ENCODE results near the gene SLC30A5.
"Not testable (repeated sequence)": the region's sequence is repeated elsewhere in the genome, so short reads cannot be mapped to it uniquely, and the experiment has no call there.

The SLC30A5 gene

DNA sequence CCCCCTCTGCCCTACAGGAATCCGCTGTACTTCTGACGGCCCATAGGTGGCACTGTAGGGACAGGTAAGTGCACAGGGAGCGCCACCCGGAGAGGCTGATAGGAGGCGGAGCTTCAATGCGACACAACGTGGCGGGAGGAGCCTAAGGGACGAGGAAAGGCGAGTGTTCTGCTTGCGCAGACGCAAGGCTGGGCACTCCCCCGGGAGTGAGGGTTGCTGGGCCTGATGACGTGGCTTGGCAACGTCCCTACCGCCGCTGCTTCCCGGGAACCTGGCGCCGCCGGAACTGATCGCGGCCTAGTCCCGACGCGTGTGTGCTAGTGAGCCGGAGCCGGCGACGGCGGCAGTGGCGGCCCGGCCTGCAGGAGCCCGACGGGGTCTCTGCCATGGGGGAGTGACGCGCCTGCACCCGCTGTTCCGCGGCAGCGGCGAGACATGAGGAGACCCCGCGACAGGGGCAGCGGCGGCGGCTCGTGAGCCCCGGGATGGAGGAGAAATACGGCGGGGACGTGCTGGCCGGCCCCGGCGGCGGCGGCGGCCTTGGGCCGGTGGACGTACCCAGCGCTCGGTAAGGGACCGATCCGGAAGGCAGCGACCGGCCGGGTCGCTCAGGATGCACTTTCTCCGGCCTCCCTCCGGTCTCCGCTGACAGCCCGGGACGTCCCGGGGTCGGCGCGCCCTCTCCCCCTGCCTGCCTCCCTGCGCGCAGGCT, at the start of gene SLC30A5:
Gene SLC30A5 (plus strand): TSS at position 244 of the 712 bp plus-strand sequence. CDS start 242 bp downstream, at position 486.
- in situ Hi-C loops (cut with HindIII; ENCODE audit: low sequenced_read_pairs): no loop called here

DNA sequence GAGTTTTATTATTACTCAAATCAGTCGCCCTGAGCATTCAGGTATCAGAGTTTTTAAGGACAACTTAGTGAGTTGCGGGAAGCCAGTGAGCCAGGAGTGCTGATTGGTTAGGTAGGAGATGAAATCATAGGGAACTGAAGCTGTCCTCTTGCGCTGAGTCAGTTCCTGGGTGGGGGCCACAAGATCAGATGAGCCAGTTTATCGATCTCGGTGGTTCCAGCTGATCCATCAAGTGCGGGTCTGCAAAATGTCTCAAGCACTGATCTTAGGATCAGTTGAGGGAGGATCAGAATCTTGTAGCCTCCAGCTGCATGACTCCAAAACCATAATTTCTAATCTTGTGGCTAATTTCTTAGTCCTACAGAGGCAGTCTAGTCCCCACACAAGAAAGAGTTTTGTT, 48.6 kb upstream of the SLC30A5 start:
- in situ Hi-C loops (cut with HindIII; ENCODE audit: low sequenced_read_pairs): not testable (repeated sequence)

DNA sequence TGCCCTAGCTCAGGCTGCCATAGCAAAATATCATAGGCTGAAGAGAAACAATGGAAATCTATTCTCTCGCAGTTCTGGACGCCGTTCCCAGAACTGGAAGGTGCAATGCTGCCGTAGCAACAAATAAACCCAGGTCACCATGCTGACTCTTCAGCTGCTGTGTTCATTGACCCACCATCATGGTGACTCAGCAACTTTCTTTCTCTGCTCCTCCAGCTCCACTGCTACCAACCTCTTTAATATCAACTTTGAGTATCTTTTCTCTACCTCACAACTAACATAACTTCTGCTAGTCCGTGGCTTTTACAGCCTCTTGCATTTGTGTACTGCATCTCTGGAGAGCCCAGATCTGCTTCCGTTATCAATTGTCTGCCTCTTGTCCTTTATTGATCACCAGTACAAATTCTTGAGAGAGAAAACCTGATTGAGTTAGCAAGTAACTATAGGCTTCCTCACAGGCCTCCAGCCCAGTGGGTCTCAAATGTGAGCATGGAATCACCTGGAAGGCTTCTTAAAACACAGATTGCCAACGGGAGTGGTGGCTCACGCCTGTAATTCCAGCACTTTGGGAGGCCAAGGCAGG, 47.3 kb upstream of the SLC30A5 start:
- in situ Hi-C loops (cut with HindIII; ENCODE audit: low sequenced_read_pairs): no loop called here

DNA sequence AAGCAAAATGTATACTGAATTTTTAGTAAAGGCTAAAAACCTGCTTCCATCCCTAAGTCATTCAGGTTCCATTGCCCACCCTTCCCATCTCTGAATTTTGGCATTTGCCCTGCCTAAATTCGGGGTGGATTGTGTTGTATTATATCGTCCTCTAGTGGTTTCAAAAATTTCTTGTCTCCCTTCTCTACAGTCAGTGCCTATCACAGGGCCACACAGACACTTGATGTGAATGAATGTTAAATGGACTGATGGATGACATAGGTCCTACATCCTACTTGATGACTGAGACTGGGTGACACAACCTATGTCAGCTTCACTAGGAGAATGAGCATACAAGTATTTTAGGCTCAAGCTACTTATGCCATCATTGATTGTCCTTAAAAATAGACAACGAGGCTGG, 45.6 kb upstream of the SLC30A5 start:
- in situ Hi-C loops (cut with HindIII; ENCODE audit: low sequenced_read_pairs): no loop called here

DNA sequence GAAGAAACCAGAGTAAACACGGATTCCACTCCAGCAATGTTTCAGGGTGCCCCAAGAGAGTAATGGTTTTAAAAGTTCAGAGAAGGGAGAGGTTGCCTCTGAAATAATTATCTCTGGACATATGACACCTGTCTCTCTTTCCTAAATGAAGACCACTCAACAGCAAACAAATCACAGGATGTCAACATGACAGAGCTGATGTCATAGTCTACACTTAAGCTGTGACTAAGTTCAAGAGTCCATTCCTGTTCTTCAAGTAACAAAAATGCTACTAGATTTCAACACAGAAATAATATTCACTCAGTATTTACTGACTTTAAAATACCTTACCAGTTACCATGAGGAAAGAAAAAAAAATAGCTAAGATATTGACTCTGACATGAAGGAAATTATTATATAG, 44.7 kb upstream of the SLC30A5 start:
- in situ Hi-C loops (cut with HindIII; ENCODE audit: low sequenced_read_pairs): no loop called here

DNA sequence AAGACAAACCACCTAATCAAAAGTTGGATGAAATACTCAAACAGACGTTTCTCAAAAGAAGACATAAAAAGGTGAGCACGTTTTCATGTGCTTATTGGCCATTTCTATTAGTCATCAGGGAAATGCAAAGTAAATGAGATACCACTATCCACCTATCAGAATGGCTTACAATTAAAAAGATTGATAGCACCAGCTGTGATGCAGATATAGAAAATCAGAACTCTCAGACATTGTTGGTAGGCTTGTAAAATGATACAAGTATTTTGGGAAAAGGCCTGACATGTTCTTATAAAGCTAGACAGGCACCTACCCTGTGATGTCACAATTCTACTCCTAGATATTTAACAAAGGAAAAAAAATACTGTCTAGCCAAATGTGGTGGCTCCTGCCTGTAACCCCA, 44.0 kb upstream of the SLC30A5 start:
- in situ Hi-C loops (cut with HindIII; ENCODE audit: low sequenced_read_pairs): no loop called here

DNA sequence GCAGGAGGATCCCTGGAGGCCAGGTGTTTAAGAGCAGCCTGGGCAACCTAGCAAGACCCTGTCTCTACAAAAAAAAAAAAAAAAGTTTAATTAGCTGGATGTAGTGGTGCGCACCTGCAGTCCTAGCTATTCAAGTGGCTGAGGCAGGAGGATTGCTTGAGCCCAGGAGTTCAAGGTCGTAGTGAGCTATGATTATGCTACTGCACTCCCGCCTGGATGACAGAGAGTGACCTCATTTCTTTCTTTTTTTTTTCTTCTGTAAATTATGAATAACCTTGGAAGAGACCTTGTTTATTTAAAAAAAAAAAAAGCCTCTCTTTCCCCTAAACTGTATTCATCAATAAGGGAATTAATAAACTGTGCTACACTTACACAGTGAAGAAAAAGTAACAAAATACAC, 43.6 kb upstream of the SLC30A5 start:
- in situ Hi-C loops (cut with HindIII; ENCODE audit: low sequenced_read_pairs): no loop called here

DNA sequence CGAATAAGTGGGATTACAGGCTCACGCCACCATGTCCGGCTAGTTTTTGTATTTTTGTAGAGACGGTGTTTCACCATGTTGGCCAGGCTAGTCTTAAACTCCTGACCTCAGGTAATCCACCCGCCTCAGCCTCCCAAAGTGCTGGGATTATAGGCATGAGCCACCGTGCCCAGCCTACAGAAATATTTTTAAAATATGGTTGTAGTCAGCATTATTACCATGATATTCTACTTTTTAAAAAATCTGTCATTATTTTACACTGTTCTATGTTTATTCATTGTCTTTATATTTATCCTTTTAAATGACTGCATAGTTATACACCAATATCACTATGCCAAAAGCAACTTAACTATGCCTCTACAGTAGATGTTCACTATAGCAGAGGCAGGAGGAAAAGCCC, 41.6 kb upstream of the SLC30A5 start:
- in situ Hi-C loops (cut with HindIII; ENCODE audit: low sequenced_read_pairs): no loop called here

DNA sequence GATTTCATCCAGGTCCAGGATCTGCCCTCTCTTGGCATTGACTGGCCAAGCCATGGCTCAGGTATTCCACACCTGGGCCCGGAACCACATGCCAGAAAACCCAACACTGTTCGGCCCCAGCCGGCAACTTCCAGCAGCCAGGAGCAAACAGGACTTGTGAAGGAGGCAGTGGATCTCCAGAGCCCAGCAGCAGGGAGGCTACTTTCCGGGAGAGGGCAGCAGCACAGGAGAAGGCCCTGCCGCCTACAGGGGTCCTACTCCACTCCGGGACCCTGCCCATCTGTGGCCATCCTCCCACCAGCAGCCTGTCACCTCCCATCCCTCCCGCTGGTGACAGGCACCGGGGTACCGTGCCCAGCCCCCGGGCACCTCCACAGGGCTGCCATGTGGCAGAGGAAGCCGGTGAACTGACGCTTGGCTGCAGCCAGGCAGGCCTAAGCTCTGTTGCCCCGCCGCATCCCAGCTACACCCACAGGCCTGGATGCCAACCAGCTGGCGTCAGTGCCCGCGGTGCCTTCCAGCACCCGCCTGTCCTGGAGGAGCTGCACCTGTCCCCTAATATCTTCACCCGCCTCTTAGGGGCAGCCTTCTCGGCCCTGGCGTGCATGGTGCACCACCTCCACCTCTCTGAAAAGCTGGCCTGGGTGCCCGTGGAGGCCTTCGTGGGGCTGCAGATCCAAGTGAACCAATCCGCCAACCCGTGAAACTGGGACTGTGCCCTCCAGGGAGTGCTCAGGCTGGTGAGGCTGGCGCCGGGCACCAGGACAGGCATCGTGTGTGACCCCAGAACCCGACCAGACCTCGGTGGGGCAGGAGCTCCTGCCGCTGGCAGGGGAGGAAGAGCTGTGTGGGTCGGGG, 18.9 kb upstream of the SLC30A5 start:
- in situ Hi-C loops (cut with HindIII; ENCODE audit: low sequenced_read_pairs): no loop called here

DNA sequence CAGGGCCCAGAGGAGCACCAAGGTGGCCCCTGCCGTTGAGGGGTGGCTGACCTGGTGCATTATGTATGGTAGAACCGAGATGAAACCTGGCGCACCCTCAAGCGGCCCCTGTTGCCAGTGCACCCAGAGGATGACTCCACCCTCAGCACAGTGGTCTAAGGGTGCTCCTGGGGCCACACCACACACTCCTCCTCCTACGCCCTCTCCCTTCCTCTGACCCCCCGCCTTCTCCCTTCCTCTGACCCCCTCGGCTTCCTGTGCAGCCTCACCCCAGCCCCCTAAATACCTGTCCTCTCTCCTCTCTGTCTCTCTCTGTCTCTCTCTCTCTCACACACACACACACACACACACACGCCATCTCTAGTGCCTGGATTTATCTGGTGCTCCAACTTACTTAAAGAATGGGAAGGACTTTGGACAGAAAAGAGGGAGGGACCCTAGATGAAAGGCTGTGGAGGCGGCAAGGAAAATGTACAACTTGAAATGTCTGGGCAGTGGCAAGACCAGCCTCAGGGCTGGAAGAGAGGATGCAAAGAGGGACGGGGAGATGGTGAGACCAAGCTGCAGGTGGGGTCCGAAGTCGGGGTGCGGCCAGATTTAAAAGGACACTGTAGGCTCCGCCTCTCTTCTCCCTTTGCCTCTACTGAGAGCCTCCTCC, 18.2 kb upstream of the SLC30A5 start:
- in situ Hi-C loops (cut with HindIII; ENCODE audit: low sequenced_read_pairs): no loop called here

DNA sequence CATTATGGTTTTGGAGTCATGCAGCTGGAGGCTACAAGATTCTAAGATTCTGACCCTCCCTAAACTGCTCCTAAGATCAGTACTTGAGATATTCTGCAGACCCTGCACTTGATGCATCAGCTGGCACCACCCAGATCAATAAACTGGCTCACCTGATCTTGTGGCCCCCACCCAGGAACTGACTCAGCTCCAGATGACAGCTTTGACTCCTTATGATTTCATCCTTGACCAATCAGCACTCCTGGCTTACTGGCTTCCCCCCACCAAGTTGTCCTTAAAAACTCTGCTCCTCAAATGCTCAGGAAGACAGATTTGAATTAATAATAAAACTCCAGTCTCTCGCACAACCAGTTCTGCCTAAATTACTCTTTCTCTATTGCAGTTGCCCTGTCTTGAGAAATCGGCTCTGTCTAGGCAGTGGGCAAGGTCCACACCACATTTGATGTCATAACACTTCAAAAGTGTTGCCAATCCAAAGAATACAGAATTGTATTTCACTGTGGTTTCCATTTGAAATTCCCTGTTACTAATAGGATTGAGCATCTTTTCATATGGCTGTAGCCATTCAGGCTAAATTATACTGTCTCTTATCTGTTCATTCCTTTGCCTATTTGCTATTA, 14.8 kb upstream of the SLC30A5 start:
- in situ Hi-C loops (cut with HindIII; ENCODE audit: low sequenced_read_pairs): no loop called here

DNA sequence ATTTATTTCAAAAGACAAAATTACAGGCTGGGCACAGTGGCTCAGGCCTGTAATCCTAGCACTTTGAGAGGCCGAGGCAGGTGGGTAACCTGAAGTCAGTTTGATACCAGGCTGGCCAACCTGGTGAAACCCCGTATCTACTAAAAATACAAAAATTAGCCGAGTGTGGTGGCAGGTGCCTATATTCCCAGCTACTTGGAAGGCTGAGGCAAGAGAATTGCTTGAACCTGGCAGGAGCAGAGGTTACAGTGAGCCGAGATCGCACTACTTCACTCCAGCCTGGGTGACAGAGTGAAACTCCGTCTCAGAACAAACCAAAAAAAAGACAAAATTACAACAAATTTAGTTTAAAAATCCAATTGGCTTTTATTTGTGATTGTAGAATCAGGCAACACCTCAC, 14.3 kb upstream of the SLC30A5 start:
- in situ Hi-C loops (cut with HindIII; ENCODE audit: low sequenced_read_pairs): no loop called here

DNA sequence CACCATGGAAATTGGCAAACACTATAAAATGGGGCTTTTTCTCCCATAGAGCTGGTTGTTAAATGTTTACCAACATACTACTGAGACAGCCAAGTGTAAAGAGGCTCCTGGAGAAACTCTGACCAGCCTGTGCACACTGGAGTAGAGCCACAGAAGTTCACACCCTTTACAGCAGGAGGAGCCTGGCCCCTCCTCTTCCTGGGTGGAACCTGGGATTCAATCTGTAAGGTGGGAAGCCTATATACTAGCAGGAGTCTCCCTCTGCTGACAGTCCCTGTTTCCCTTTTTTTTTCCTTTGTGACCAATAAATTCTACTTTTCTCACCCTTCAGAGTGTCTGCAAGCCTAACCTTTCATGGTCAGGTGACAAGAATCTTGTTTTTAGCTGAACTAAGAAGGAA, 10.4 kb upstream of the SLC30A5 start:
- in situ Hi-C loops (cut with HindIII; ENCODE audit: low sequenced_read_pairs): no loop called here

DNA sequence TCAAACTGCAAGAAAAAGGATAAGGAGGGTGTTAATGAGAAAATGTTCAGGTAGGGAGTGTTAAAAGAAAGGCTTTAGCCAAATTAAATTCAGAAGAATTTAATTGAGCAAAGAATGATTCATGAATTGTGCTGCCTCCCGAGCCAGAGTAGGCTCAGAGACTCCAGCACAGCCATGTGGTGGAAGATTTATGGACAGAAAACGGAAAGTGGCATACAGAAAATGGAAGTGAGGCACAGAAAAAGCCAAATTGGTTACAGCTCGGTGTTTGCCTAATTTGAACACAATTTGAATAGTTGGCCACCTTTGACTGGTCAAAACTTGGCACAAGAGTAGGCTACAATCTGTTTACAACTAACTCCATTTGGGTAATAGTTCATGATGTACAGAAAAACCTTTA, 9.6 kb upstream of the SLC30A5 start:
- in situ Hi-C loops (cut with HindIII; ENCODE audit: low sequenced_read_pairs): no loop called here

DNA sequence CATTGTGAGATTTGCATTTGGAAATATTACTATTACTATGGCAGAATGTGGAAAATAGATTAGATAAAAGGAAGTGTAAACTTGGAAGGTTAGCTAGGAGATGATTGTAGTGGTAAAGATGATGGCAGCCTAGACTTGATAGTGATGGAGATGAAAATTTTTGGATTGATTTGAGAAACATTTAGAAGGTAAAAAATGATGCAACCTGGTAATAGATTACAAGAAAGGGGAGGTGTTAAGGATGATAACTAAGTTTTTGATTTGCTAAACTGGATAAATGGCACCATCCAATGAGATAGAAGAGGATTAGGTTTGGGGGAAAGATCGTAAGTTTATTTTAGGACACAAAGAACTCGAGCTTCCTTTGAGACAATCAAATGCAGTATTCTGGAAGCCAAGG, 8.9 kb upstream of the SLC30A5 start:
- in situ Hi-C loops (cut with HindIII; ENCODE audit: low sequenced_read_pairs): no loop called here

DNA sequence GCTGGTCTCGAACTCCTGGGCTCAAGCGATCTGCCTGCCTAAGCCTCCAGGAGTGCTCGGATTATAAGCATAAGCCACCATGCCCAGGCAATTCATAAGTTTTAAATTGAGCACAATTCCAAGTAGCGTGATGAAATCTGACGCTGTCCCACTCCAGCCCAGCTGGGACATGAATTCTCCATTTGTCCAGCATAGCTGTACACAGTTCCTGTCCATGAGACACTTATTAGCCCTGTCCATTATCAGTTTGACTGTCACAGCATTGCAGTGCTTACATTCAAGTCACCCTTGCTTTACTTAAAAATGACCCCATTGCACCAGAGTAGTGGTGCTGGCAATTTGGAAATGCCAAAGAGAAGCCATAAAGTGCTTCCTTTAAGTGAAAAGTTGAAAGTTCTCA, 7.6 kb upstream of the SLC30A5 start:
- in situ Hi-C loops (cut with HindIII; ENCODE audit: low sequenced_read_pairs): no loop called here

DNA sequence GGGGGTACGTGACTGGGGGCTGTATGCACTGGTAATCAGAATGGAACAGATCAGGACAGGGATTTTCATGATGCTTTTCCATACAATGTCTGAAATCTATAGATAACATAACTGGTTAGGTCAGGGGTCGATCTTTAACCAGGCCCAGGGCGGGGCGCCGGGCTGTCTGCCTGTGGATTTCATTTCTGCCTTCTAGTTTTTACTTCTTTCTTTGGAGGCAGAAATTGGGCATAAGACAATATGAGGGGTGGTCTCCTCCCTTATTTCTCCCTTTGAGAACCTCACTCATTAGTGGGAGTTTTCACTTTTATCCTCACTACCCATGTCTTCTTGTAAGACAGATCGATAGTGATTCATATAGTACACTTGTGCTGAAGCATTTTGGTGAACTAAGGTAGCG, 5.8 kb upstream of the SLC30A5 start:
- in situ Hi-C loops (cut with HindIII; ENCODE audit: low sequenced_read_pairs): not testable (repeated sequence)

DNA sequence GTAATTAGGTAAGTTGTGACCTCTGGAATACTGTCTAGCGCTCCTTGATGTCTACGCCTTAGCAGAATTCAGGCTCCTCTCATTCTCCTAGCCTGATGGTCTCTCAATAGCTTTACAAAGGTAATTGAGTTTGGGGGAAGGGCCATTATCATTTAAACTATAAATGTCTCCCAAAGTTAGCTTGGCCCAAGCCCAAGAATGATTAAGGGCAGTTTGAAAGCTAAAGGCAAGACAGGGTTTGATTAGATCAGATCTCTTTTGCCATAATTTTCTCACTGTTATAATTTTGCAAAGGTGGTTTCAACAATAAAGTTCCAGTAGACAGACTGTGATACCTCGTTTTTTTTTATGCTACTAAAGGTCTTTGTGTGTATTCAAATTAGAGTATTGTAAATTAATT, 3.7 kb upstream of the SLC30A5 start:
- in situ Hi-C loops (cut with HindIII; ENCODE audit: low sequenced_read_pairs): no loop called here

DNA sequence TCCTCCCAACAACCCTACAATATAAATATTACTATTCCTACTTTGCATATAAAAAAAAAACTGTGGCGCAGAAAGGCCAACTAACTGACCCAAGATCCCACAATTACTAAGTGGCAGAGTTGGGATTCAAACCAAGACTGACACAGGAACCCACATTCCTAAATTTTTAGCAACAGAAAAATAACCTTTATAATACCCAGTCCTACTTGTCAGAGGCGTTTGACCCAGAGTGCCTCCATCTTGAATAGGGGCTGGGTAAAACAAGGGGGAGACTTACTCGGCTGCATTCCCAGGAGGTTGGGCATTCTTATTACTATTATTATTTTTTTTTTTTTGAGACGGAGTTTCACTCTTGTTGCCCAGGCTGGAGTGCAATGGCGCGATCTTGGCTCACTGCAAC, 2.0 kb upstream of the SLC30A5 start:
- in situ Hi-C loops (cut with HindIII; ENCODE audit: low sequenced_read_pairs): no loop called here

DNA sequence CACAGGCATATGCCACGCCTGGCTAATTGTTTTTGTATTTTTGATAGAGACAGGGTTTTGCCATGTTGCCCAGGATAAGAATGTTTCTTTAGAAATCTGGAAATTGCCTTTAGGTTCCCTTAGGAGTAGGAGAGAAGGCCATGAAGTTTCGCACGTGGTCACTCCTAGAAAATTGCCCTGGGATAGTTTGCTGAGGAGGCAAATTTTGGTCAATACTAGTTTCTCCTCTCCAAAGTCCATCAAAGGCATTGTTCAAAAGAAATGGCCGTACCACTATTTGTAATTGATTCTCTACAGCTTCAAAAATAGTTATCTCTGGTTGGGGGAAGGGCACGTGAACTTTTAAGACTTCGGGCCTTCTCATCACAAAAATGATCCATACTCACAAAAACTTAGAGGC, 845 bp upstream of the SLC30A5 start:
- in situ Hi-C loops (cut with HindIII; ENCODE audit: low sequenced_read_pairs): no loop called here

DNA sequence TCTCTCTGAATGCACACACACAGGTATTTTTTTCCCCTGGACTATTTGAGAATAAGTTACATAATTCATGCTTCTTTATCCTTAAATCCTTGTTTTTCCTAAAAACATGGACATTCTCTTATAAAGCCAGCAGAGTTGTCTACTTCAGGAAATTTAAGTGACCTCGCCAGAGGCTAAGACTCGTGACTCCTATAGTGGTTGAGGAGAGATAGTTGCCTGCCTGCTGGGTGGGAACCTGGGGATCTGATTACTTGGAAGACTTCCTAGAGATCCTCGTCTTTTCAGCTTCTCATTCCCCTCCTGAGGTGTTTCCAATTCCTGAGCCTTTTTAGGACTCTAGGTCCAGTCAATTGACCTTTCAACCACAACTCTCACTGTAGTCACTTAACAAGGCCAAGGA, 5.5 kb downstream of the SLC30A5 start:
- in situ Hi-C loops (cut with HindIII; ENCODE audit: low sequenced_read_pairs): no loop called here

All from endothelial cell of hepatic sinusoid (primary cell).